PC-9 (cell line): Measurements from ENCODE around the gene VANGL1. TPM values are rescaled to one million over a fixed set of nuclear protein-coding genes. Genes with fewer than 3 reads are reported as not detected.
A peak's percentile ranks its signal among the peaks of the same experiment; 100 is the strongest.

ENCODE experiments used
- BruUV-seq: library from RNA; stranded (reverse); fragments of 400-500 nt; replicated peaks from 2 replicates; lab custom pipeline; 2021; lab: Mats Ljungman, UMichigan
- CTCF ChIA-PET: fragments of 300-600 bp; sonication (Branson Sonifier 250); formaldehyde crosslinking; loops from one replicate; lab custom pipeline; 2022; ENCODE audit warnings: antibody characterized with exemption; lab: Charles Lee
- POLR2A ChIA-PET: fragments of 300-600 bp; sonication (Branson Sonifier 250); formaldehyde crosslinking; loops from one replicate; lab custom pipeline; 2022; ENCODE audit warnings: antibody characterized with exemption; ENCODE audit not compliant: unreplicated experiment; lab: Charles Lee
- DNase-seq, 2 experiments: peaks; one replicate each; pipeline versions ENCODE4 v3.0.0 to v3.0.0-alpha.2; 2015 to 2022; ENCODE audit warnings: mixed read lengths in 1 of 2
- H2AFZ ChIP-seq: fragments of 200-600 bp; sonication (generic); 2 replicates; pipeline ENCODE4 v1.8.1; 2017; ENCODE audit warnings: antibody characterized with exemption
- H3F3A ChIP-seq: fragments of 200-600 bp; sonication (generic); 2 replicates; pipeline ENCODE4 v1.8.1; 2017; ENCODE audit warnings: antibody characterized with exemption, mild to moderate bottlenecking, low read depth; ENCODE audit not compliant: insufficient read depth
- H3K27ac ChIP-seq: fragments of 200-600 bp; sonication (generic); 2 replicates; pipeline ENCODE4 v1.6.1; 2016; ENCODE audit warnings: mixed run types
- H3K27me3 ChIP-seq: fragments of 200-600 bp; sonication (generic); 2 replicates; pipeline ENCODE4 v1.6.1; 2016; ENCODE audit warnings: low read depth, mixed run types; ENCODE audit not compliant: insufficient read depth
- H3K36me3 ChIP-seq: fragments of 200-600 bp; sonication (generic); 2 replicates; pipeline ENCODE4 v1.6.1; 2016; ENCODE audit warnings: low read depth, mixed run types
- H3K4me1 ChIP-seq: fragments of 200-600 bp; sonication (generic); replicated peaks from 2 replicates; pipeline ENCODE4 v1.6.1; 2016; ENCODE audit warnings: mixed run types; ENCODE audit not compliant: insufficient read depth
- H3K4me2 ChIP-seq: fragments of 200-600 bp; sonication (generic); 2 replicates; pipeline ENCODE4 v1.6.1; 2017; ENCODE audit warnings: mixed run types
- H3K4me3 ChIP-seq: fragments of 200-600 bp; sonication (generic); 2 replicates; pipeline ENCODE4 v1.6.1; 2016; ENCODE audit warnings: mixed run types
- H3K79me2 ChIP-seq: fragments of 200-600 bp; sonication (generic); 2 replicates; pipeline ENCODE4 v1.6.1; 2017; ENCODE audit warnings: low read depth, mixed run types
- H3K9me2 ChIP-seq: fragments of 200-600 bp; sonication (generic); 2 replicates; pipeline ENCODE4 v1.8.1; 2017; ENCODE audit warnings: mild to moderate bottlenecking; ENCODE audit not compliant: insufficient read depth
- H3K9me3 ChIP-seq: fragments of 200-600 bp; sonication (generic); 2 replicates; pipeline ENCODE4 v1.8.1; 2016; ENCODE audit warnings: low read depth; ENCODE audit not compliant: insufficient read depth
- H4K20me1 ChIP-seq: fragments of 200-600 bp; sonication (generic); 2 replicates; pipeline ENCODE4 v1.8.1; 2017; ENCODE audit not compliant: insufficient read depth
- EZH2 ChIP-seq: fragments of 200-600 bp; sonication (generic); IDR thresholded peaks from 2 replicates; pipeline ENCODE4 v1.8.0; 2017; ENCODE audit warnings: antibody characterized with exemption, low read depth
- intact Hi-C: fragments of 100-400 bp; cut with micrococcal nuclease; formaldehyde crosslinking; loops from one replicate; pipeline ENCODE4 v1.10.0; 2022; ENCODE audit not compliant: unreplicated experiment
- total RNA-seq: library from RNA; stranded (reverse); gene quantifications from 2 replicates; pipeline ENCODE4 v1.2.3, GENCODE V29; 2021
- TF ChIP-seq, protein P1 (sequence below): fragments of 200-600 bp; sonication (generic); conservative IDR thresholded peaks from 2 replicates; pipeline ENCODE4 v1.6.1; 2017; ENCODE audit warnings: mixed run types, antibody characterized with exemption, mild to moderate bottlenecking, moderate library complexity

VANGL1 gene
- total RNA-seq, 1 experiment from 2014 or later, result 43.0 TPM

- peaks cover 17% of the 10 kb centered on the region for H3K4me1 ChIP-seq
- BruUV-seq, result no TSS peak
- H3K9me3 ChIP-seq, result peaks cover 12% of the 10 kb centered on the region
- no peak overlapping the region for H3K27ac ChIP-seq
- no peaks in the 10 kb centered on the region for H3K27me3 ChIP-seq
- no peak for DNase-seq
- intact Hi-C loops, result no loop called here
- no peak for TF ChIP-seq EZH2
- TF ChIP-seq, protein P1, sequence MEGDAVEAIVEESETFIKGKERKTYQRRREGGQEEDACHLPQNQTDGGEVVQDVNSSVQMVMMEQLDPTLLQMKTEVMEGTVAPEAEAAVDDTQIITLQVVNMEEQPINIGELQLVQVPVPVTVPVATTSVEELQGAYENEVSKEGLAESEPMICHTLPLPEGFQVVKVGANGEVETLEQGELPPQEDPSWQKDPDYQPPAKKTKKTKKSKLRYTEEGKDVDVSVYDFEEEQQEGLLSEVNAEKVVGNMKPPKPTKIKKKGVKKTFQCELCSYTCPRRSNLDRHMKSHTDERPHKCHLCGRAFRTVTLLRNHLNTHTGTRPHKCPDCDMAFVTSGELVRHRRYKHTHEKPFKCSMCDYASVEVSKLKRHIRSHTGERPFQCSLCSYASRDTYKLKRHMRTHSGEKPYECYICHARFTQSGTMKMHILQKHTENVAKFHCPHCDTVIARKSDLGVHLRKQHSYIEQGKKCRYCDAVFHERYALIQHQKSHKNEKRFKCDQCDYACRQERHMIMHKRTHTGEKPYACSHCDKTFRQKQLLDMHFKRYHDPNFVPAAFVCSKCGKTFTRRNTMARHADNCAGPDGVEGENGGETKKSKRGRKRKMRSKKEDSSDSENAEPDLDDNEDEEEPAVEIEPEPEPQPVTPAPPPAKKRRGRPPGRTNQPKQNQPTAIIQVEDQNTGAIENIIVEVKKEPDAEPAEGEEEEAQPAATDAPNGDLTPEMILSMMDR, result no peak
- ChIA-PET POLR2A (no interaction called here), CTCF (no interaction called here)
- no peaks in the 10 kb centered on the region for H4K20me1 ChIP-seq
- no peak overlapping the region for H3K4me2 ChIP-seq
- H3K36me3 ChIP-seq, result no peaks in the 10 kb centered on the region
- H3K79me2 ChIP-seq, result no peaks in the 10 kb centered on the region
- no peaks in the 10 kb centered on the region for H3K9me2 ChIP-seq
- H3K4me3 ChIP-seq, result no peak overlapping the region
- H2AFZ ChIP-seq, result no peak overlapping the region
- H3F3A ChIP-seq, result peaks cover 4% of the 10 kb centered on the region; the same call in 1 of the 2 replicates
These were observed 37.3 kb upstream of the VANGL1 start for GRCh38 chr1:115604508-115604907.

DNA sequence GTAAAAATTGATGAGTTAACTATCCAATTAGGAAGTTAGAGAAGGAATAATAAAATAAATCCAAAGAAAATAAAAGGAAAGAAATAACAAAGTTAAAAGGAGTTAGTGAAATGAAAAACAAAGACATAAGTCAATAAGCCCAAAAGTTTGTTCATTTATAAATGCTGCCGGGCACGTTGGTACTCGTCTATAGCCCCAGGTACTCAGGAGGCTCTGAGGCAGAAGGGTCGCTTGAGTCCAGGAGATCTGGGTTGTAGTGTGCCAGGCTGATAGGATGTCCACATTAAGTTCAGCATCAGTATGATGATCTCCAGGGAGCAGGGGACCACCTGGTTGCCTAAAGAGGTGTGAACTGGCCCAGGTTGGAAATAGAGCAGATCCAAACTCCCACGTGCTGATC is 35.5 kb upstream of the VANGL1 start:
- no TSS peak for BruUV-seq
- H2AFZ ChIP-seq, result no peak overlapping the region
- H4K20me1 ChIP-seq, result no peaks in the 10 kb centered on the region
- no peaks in the 10 kb centered on the region for H3K79me2 ChIP-seq
- TF ChIP-seq EZH2, result no peak
- TF ChIP-seq, protein P1, result no peak
- H3K4me2 ChIP-seq, result no peak overlapping the region
- intact Hi-C loops, result loop anchor here (5.0 kb wide), 1 partner anchor 106 kb away; no protein-coding TSS in a partner anchor
- H3K4me3 ChIP-seq, result no peak overlapping the region
- no peak for DNase-seq
- H3K27me3 ChIP-seq, result no peaks in the 10 kb centered on the region
- CTCF ChIA-PET, result no interaction called here
- no peaks in the 10 kb centered on the region for H3K36me3 ChIP-seq
- no peaks in the 10 kb centered on the region for H3K9me2 ChIP-seq
- H3K9me3 ChIP-seq, result peaks cover 12% of the 10 kb centered on the region
- POLR2A ChIA-PET, result no interaction called here
- H3K4me1 ChIP-seq, result peaks cover 17% of the 10 kb centered on the region
- H3F3A ChIP-seq, result peaks cover 4% of the 10 kb centered on the region; the same call in 1 of the 2 replicates
- no peak overlapping the region for H3K27ac ChIP-seq

- peaks cover 4% of the 10 kb centered on the region; the same call in 1 of the 2 replicates for H3F3A ChIP-seq
- H3K4me1 ChIP-seq, result peaks cover 17% of the 10 kb centered on the region
- no peaks in the 10 kb centered on the region for H4K20me1 ChIP-seq
- H3K27me3 ChIP-seq, result no peaks in the 10 kb centered on the region
- no peak for TF ChIP-seq EZH2
- TF ChIP-seq, protein P1, result no peak
- H3K4me2 ChIP-seq, result peak overlapping the region; percentile 39; the same call in 1 of the 2 replicates
- H2AFZ ChIP-seq, result no peak overlapping the region
- peak in 1 of 2 experiments; percentile 73 for DNase-seq
- intact Hi-C loops, result loop anchor here (5.0 kb wide), 1 partner anchor 103 kb away; no protein-coding TSS in a partner anchor
- H3K4me3 ChIP-seq, result no peak overlapping the region
- no peaks in the 10 kb centered on the region for H3K9me2 ChIP-seq
- H3K9me3 ChIP-seq, result peaks cover 11% of the 10 kb centered on the region
- no peak overlapping the region for H3K27ac ChIP-seq
- CTCF ChIA-PET, result interaction anchor here (0.6 to 1.5 kb wide), 3 partner anchors 105 to 689 kb away, joined by 3 to 13 read pairs (median 4); no protein-coding TSS in a partner anchor
- POLR2A ChIA-PET, result interaction anchor here (0.5 kb wide), 1 partner anchor 8 kb away, joined by 6 read pairs; no protein-coding TSS in a partner anchor
- no TSS peak for BruUV-seq
- no peaks in the 10 kb centered on the region for H3K79me2 ChIP-seq
- H3K36me3 ChIP-seq, result no peaks in the 10 kb centered on the region
These were observed 32.7 kb upstream of the VANGL1 start for GRCh38 chr1:115609021-115609420.
